ENCODE measurements around the gene HECW1. TPM values are rescaled to one million over a fixed set of nuclear protein-coding genes. Genes with fewer than 3 reads are reported as not detected.

HECW1 gene
- total and polyA plus RNA-seq, 2 experiments from 2014 or later, result 2.0 to 4.8 TPM

GRCh38 chr7:43502941-43503340 is 390.5 kb downstream of the HECW1 start:
- H3K36me3 ChIP-seq (ENCODE audit: low read depth), result no peaks in the 10 kb centered on the region
- no peaks in the 10 kb centered on the region for H3K79me2 ChIP-seq (ENCODE audit: insufficient read depth)
- no peaks in the 10 kb centered on the region for H3K27me3 ChIP-seq (replicated peaks; ENCODE audit: insufficient read depth)
- no peak overlapping the region for H3K27ac ChIP-seq
- peaks cover 17% of the 10 kb centered on the region for H3F3A ChIP-seq (ENCODE audit: insufficient read depth)
- no peak overlapping the region for H2AFZ ChIP-seq
- 90 to 92% methylated on average over 7 of the region's 7 CpGs for WGBS, 2 experiments (ENCODE audit: low coverage in 1 of 2, low lambda C conversion rate in 2 of 2, missing lambda C conversion rate in 2 of 2)
- no peaks in the 10 kb centered on the region for H3K9me2 ChIP-seq (ENCODE audit: insufficient read depth)
- H4K20me1 ChIP-seq (ENCODE audit: insufficient read depth), result no peaks in the 10 kb centered on the region
- H3K9ac ChIP-seq, result no peak overlapping the region
- peaks cover 13% of the 10 kb centered on the region for H3K4me1 ChIP-seq (ENCODE audit: insufficient read depth)
- in situ Hi-C loops (cut with MboI), result no loop called here
- DNase-seq, result no peak
- H3K4me2 ChIP-seq (ENCODE audit: unreplicated experiment), result no peak overlapping the region
- H3K4me3 ChIP-seq, result no peak overlapping the region
- no peak for TF ChIP-seq EZH2 (IDR thresholded peaks at IDR 0.05; ENCODE audit: insufficient read depth, poor library complexity, severe bottlenecking)
- TF ChIP-seq EZH2phosphoT487 (IDR thresholded peaks at IDR 0.05; ENCODE audit: insufficient read depth, low read depth), result no peak
- H3K9me3 ChIP-seq (ENCODE audit: low read depth), result no peaks in the 10 kb centered on the region

- no peaks in the 10 kb centered on the region for H3K36me3 ChIP-seq (ENCODE audit: low read depth)
- H3F3A ChIP-seq (ENCODE audit: insufficient read depth), result peaks cover 17% of the 10 kb centered on the region
- H3K9me3 ChIP-seq (ENCODE audit: low read depth), result no peaks in the 10 kb centered on the region
- no peaks in the 10 kb centered on the region for H3K9me2 ChIP-seq (ENCODE audit: insufficient read depth)
- no peak overlapping the region for H3K4me2 ChIP-seq (ENCODE audit: unreplicated experiment)
- peaks cover 13% of the 10 kb centered on the region for H3K4me1 ChIP-seq (ENCODE audit: insufficient read depth)
- no peak overlapping the region for H2AFZ ChIP-seq
- in situ Hi-C loops (cut with MboI), result no loop called here
- no peak overlapping the region for H3K9ac ChIP-seq
- TF ChIP-seq EZH2phosphoT487 (IDR thresholded peaks at IDR 0.05; ENCODE audit: insufficient read depth, low read depth) (no peak), EZH2 (IDR thresholded peaks at IDR 0.05; ENCODE audit: insufficient read depth, poor library complexity, severe bottlenecking) (no peak)
- H4K20me1 ChIP-seq (ENCODE audit: insufficient read depth), result no peaks in the 10 kb centered on the region
- no peaks in the 10 kb centered on the region for H3K27me3 ChIP-seq (replicated peaks; ENCODE audit: insufficient read depth)
- WGBS, 2 experiments (ENCODE audit: low coverage in 1 of 2, low lambda C conversion rate in 2 of 2, missing lambda C conversion rate in 2 of 2), result 98 to 100% methylated on average over 2 of the region's 2 CpGs
- H3K27ac ChIP-seq, result no peak overlapping the region
- DNase-seq, result no peak
- no peaks in the 10 kb centered on the region for H3K79me2 ChIP-seq (ENCODE audit: insufficient read depth)
- no peak overlapping the region for H3K4me3 ChIP-seq
Observed at GRCh38 chr7:43505412-43505811, 393.0 kb downstream of the HECW1 start.

- Histone ChIP-seq H3K4me3 (no peak overlapping the region), H3K27me3 (replicated peaks; ENCODE audit: insufficient read depth) (no peaks in the 10 kb centered on the region), H2AFZ (no peak overlapping the region), H3K36me3 (ENCODE audit: low read depth) (no peaks in the 10 kb centered on the region), H3K79me2 (ENCODE audit: insufficient read depth) (no peaks in the 10 kb centered on the region), H3K9me3 (ENCODE audit: low read depth) (no peaks in the 10 kb centered on the region), H4K20me1 (ENCODE audit: insufficient read depth) (no peaks in the 10 kb centered on the region), H3K9me2 (ENCODE audit: insufficient read depth) (no peaks in the 10 kb centered on the region), H3K27ac (no peak overlapping the region), H3K9ac (no peak overlapping the region), H3K4me1 (ENCODE audit: insufficient read depth) (peaks cover 10% of the 10 kb centered on the region), H3K4me2 (ENCODE audit: unreplicated experiment) (no peak overlapping the region), H3F3A (ENCODE audit: insufficient read depth) (peaks cover 13% of the 10 kb centered on the region)
- DNase-seq, result no peak
- in situ Hi-C loops (cut with MboI), result no loop called here
- 91 to 96% methylated on average over 2 of the region's 2 CpGs for WGBS, 2 experiments (ENCODE audit: low coverage in 1 of 2, low lambda C conversion rate in 2 of 2, missing lambda C conversion rate in 2 of 2)
- TF ChIP-seq EZH2 (IDR thresholded peaks at IDR 0.05; ENCODE audit: insufficient read depth, poor library complexity, severe bottlenecking) (no peak), EZH2phosphoT487 (IDR thresholded peaks at IDR 0.05; ENCODE audit: insufficient read depth, low read depth) (no peak)
Observed at GRCh38 chr7:43506460-43506859, 394.0 kb downstream of the HECW1 start.

- Histone ChIP-seq H3K79me2 (ENCODE audit: insufficient read depth) (no peaks in the 10 kb centered on the region), H3K27ac (no peak overlapping the region), H3F3A (ENCODE audit: insufficient read depth) (no peaks in the 10 kb centered on the region), H3K9me3 (ENCODE audit: low read depth) (no peaks in the 10 kb centered on the region), H3K27me3 (replicated peaks; ENCODE audit: insufficient read depth) (no peaks in the 10 kb centered on the region), H3K36me3 (ENCODE audit: low read depth) (no peaks in the 10 kb centered on the region), H3K4me2 (ENCODE audit: unreplicated experiment) (no peak overlapping the region), H2AFZ (no peak overlapping the region), H3K4me3 (no peak overlapping the region), H3K9ac (no peak overlapping the region), H3K9me2 (ENCODE audit: insufficient read depth) (no peaks in the 10 kb centered on the region), H4K20me1 (ENCODE audit: insufficient read depth) (no peaks in the 10 kb centered on the region), H3K4me1 (ENCODE audit: insufficient read depth) (no peaks in the 10 kb centered on the region)
- in situ Hi-C loops (cut with MboI), result no loop called here
- DNase-seq, result no peak
- 70 to 90% methylated on average over 1 of the region's 1 CpG for WGBS, 2 experiments (ENCODE audit: low coverage in 1 of 2, low lambda C conversion rate in 2 of 2, missing lambda C conversion rate in 2 of 2)
- no peak for TF ChIP-seq EZH2 (IDR thresholded peaks at IDR 0.05; ENCODE audit: insufficient read depth, poor library complexity, severe bottlenecking)
- TF ChIP-seq EZH2phosphoT487 (IDR thresholded peaks at IDR 0.05; ENCODE audit: insufficient read depth, low read depth), result no peak
Observed at GRCh38 chr7:43508461-43508860, 396.0 kb downstream of the HECW1 start.

GRCh38 chr7:43509906-43510305 is 397.5 kb downstream of the HECW1 start:
- no peaks in the 10 kb centered on the region for H3K9me2 ChIP-seq (ENCODE audit: insufficient read depth)
- H3K9me3 ChIP-seq (ENCODE audit: low read depth), result no peaks in the 10 kb centered on the region
- no peaks in the 10 kb centered on the region for H3K36me3 ChIP-seq (ENCODE audit: low read depth)
- no peak overlapping the region for H3K4me3 ChIP-seq
- no peak for DNase-seq
- no peak overlapping the region for H2AFZ ChIP-seq
- no peaks in the 10 kb centered on the region for H4K20me1 ChIP-seq (ENCODE audit: insufficient read depth)
- H3K9ac ChIP-seq, result no peak overlapping the region
- H3K4me1 ChIP-seq (ENCODE audit: insufficient read depth), result no peaks in the 10 kb centered on the region
- H3K27ac ChIP-seq, result no peak overlapping the region
- H3K79me2 ChIP-seq (ENCODE audit: insufficient read depth), result no peaks in the 10 kb centered on the region
- 84 to 87% methylated on average over 4 of the region's 4 CpGs for WGBS, 2 experiments (ENCODE audit: low coverage in 1 of 2, low lambda C conversion rate in 2 of 2, missing lambda C conversion rate in 2 of 2)
- H3F3A ChIP-seq (ENCODE audit: insufficient read depth), result no peaks in the 10 kb centered on the region
- no peak for TF ChIP-seq EZH2phosphoT487 (IDR thresholded peaks at IDR 0.05; ENCODE audit: insufficient read depth, low read depth)
- no peak for TF ChIP-seq EZH2 (IDR thresholded peaks at IDR 0.05; ENCODE audit: insufficient read depth, poor library complexity, severe bottlenecking)
- in situ Hi-C loops (cut with MboI), result no loop called here
- H3K27me3 ChIP-seq (replicated peaks; ENCODE audit: insufficient read depth), result no peaks in the 10 kb centered on the region
- no peak overlapping the region for H3K4me2 ChIP-seq (ENCODE audit: unreplicated experiment)
